Measurements from ENCODE around the gene CACNA1C.

Gene CACNA1C

DNA sequence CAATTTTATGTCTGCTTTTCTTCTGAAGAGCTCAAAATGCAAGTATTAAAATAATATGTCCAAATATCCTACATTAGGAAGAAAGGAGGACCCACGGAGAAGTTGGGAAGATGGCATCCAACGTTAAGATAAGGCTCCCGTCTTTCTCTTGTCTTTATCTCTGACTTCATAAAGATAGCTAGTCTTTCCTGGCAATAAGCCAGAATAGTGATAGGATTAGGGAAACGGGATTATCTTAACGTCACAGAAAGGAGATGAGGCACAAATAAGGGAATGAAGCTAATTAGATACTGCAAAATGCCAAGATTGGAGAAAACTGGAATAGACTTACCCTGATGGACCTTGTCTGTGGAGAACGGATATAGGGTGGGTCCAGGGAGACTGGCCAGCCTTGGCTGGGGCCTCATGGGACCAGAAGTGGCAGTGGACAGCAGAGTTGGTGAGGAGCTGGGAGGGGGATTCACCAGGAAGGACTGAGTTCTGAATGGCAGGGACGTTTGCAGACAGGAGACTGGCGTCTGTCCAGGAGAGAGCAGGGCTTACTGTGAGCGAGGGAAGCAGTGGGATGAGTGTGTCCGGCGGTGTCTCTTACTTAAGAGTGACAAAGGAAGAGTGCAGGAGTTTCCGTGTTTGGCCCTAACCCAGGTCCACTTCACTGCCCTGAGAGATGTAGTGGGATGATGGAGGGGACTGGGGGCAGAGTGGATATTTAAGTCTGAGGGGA is 119.9 kb downstream of the CACNA1C start:
- DNase-seq = no peak

DNA sequence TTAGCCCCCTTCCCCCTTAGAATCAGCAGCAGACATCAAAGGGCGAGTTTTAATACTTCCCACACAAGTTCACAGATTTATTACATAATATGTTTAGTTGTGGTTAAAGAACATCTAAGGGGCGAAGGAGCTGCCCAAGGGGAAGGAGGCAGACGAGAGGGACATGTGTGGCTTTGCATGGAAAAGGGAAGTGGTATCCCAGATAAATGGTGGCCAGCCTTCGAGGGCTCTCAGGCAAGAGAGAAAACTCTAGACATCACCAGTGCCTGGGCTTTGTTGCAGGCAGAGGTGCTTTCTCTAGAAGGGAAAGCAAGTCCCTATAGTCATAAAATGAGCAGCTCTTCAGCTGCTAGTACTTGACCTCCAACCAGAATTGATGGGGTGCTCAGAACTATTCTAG is 121.2 kb downstream of the CACNA1C start:
- no peak for DNase-seq

GRCh38 chr12:2177003-2177402 is 124.2 kb downstream of the CACNA1C start:
- no peak for DNase-seq

- no peak for DNase-seq
These were observed 125.0 kb downstream of the CACNA1C start for GRCh38 chr12:2177751-2178150.

DNA sequence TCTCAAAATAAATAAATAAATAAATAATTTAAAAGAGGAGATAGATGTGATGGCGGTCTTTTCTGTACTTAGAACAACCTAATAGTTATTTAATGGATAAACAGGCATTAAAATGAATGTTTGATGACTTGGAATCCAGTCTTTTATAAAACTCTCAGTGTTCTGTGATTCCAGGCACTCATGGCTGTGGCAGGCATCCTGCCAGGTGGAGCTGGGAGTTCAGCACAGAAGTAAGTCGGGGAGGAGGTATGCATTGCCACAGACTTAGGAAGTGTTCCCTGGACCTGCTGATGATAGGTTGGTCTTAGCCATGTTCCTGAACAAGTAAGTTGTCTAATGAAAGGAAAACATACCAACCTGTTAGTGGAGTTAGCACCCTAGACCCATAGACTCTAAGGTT is 126.3 kb downstream of the CACNA1C start:
- DNase-seq = no peak

GRCh38 chr12:2179953-2180736 is 127.4 kb downstream of the CACNA1C start:
- DNase-seq = no peak

DNA sequence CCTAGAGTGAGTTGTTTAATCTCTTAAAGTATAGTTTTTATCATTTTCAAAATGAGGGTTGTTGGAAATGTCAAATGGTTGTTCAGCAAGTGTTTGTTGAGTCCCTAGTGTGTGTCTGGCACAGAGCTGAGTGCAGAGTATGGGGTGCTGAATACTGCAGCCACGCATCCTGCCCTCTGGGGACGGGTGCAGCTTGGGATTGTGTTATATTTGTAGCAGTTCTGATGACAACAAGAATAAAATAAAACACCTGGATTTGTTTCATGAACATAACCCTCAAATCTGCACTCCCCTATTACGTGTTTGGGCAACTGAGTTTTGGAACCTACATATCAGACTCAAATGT is 127.9 kb downstream of the CACNA1C start:
- DNase-seq = no peak

GRCh38 chr12:2183556-2184541 is 131.1 kb downstream of the CACNA1C start:
- no peak for DNase-seq

DNA sequence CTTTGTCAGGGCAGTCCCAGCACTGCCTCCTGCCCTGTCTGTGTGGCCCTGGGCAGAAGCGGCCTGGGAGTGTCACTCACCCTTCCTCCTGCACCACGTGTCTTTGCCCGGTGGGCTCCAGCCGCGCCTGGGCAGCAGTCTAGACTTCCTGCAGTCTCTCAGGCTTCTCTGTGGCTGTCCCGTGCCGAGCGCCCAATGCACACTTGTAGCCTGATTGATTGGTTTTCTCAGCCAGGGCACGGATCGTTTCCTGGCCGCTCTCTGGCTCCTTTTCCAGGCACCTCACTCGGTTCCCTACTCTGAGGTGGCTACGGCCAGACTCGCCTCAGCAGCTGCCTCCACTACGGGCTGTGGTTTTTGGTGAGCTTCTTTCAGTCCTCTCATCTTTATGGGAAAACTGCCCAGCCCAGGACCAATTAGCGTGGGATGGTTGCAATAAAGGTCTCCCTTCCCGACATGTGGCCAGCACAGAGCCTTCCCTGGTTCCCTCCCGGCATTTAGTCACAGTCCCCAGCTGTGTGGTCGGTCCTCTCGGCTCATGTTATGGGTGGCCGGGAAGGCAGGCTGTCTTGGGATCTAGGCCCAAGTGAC is 133.1 kb downstream of the CACNA1C start:
- no peak for DNase-seq

DNA sequence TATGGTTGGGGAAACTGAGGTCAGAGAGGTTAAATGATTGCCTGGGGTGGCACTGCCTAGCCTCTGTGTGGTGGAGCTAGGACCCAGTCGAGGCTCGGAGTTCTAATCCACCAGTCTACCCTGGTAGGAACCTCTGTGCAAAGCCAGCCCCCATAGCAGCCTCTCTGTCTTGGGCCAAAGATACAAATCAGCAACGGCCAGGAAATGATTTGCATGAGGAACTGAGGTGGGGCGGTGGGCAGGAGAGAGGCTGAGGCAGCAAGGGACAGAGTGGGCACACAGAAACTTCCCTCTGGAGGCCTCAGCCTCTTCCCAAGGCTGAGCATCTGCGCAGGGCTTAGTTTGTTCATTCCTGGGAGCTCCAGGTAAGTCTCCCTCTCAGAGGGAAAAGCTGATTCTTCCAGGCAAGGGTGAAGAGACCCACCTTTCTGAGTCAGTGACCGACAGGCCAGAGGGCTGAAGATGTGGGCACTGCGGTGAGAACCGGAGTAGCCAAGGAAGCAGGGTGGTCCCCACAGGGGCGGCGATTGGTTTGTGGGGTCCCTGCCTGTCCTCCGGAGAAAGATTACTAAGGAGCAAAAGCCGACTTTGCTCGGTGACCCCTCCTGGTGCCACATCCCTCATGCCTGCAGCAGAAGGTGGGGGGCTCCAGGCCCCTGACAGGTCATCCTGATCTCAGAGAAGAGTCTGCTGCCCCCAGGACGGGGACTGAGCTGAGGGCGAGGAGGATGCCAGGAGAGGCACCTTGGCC is 134.6 kb downstream of the CACNA1C start:
- no peak for DNase-seq

- DNase-seq = no peak
These were observed 137.3 kb downstream of the CACNA1C start for GRCh38 chr12:2190085-2190484.

DNA sequence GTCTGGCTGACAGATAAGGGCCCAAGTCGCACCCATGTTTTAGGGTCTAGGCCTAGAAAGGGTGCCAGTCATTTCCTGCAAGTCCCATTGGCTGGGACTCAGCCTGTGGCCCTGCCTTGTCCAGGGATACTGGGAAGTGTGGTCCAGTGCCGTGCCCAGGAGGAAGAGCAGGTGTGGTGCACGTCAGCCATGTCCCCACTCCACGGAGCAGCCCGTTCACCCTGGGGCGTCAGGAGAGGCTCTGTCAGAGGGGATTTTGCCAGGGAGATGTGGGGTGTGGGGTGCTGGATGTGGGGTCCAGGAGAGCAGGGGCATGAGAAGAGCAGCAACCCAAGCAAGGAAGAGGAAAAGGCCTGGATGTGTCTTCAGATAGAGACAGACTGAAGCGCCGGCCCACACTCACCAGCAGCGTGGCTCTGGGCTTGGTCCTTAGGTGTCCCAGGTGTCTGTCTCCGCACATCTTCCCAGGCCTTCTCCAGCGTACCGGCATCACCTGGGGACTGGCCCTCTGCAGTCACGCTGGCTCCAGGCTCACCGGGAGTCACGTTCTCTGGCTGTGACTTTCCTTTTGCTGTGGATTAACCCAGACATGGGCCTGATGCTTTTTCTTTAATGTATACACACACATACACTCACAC is 138.2 kb downstream of the CACNA1C start:
- no peak for DNase-seq

DNA sequence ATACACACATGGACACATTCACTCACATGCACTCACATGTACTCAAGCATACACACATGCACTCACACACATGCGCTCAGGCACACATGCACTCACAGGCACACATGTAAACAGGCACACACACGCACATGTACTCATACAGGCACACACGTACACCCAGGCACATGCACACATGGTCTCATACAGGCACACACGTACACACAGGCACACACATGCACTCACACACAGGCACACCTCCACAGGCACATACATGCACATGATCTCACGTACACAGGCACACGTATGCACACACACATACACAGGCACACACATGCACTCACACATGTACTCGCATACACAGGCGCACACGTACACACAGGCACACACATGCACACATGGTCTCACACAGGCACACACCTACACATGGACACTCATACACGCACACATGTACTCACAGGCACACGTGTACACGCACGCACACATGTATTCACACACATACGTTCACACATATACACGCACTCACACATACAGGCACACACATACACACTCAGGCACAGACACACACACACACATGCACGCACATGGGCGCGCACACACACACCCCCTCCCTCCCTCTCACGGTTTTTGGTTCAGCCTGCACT is 138.9 kb downstream of the CACNA1C start:
- no peak for DNase-seq

DNA sequence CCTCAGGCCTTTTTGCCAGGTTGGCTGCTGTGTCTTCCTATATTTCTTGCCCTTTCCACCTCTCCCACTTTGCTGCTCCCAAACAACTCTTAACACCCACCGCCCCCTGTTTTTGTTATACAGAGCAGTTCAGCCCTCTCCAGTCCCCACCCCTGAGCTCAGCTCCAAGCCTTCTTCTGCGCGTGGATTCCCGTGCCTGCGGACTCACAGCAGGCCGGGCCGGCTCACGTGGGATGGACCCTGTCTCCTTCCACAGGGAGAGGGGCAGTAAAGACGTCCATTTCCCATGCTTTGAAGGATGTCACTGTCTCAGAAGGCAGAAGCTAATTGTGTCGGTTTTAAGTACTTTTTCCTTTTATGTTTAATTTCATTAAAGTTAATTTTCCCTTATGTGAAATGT is 139.4 kb downstream of the CACNA1C start:
- no peak for DNase-seq

DNA sequence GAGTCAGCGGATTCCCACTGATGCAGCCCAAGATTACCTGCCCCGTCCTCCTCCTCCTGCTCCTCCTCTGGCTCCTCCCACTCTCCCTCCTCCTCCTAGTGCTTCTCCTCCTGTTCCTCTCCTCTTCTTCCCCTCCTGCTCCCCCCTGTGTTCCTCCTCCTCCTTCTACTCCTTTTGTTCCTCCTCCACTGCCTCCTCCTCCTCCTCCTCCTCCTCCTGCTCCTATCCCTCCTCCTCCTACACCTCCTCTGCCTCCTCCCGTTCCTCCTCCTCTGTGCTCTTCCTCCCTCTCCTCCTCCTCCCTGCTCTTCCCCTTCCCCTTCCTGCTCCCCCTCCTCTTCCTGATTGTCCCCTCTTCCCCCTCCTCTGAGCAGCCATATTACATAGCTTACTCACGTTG is 141.3 kb downstream of the CACNA1C start:
- DNase-seq = no peak

DNA sequence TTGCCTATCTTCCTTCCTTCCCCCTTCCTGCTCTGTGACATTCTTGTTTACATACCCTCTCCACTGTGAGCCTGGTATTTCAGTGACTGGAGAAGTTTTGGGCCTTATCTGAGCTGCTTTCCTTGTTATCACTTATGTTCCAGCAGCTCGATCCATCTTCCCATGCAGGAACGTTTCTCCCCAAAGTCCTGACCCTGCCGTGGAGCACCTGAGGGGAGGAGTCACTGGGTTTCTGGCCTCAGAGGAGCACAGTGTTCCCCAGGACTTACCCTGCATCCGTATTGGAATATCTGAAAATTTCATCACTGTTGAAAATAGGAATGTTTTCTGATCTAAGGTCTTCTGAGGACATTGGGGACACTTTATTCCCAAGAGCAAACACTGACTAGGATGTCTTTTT is 141.8 kb downstream of the CACNA1C start:
- no peak for DNase-seq

DNA sequence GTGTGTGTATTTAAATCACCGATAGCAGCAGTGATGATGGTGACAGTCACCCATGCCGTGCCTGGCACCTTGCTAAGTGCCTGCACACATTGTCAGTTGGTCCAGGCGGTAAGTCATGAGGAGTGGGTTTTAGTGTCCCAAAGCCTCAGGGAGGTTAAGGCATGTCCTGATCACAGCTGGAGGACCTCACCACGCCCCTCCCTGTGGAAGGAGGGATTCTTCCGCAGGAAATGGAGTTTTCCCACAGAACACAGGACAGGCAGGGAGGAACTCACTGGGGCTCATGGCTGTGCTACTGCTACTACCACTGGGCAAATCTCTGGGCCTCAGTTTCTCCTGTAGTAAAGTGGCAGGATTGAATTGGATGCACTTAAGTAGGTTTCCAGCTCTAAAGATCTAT is 142.3 kb downstream of the CACNA1C start:
- no peak for DNase-seq

DNA sequence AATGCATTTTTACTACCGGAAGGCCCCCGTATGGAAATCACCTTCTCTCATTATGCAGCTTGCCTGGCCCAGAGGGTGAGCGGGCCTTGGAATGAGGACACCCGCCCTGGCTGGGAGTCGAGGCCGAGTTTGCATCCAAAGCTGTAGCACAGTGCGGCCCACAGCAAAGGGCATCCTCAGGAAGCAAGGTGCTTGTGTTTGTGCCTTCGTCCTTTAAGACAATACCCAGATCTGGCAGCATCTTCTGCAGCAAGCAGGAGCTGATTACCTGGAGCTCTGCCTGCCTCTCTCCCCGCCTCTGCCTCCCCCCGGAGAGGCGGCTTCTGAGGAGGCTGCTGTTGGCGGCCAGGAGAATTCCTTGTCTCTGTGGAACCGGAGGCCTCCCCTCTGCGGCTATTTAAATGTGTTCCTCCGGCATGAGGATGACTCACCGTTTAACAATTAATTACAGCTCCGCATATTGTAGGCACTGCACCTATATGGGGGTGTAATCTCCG is 145.3 kb downstream of the CACNA1C start:
- DNase-seq = no peak

GRCh38 chr12:2198542-2198941 is 145.8 kb downstream of the CACNA1C start:
- DNase-seq = no peak

DNA sequence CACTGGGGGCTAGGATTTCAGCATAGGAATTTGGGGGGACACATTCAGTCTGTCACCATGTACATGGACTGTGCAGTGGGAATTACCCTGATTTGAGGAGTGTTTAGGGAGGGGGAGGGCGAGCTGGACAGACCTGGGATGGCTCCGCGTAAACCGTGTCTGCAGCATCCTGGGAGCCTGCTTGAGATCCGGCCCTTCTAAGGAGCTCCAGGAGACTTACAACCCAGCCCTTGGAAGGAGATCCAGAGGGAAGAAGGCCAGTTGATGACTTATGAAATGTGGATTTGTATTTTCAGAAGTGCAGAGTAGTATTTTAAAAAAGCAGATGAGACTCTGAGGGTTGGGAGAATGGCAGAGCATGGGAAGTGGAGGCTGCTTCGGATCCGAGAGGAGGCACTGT is 153.2 kb downstream of the CACNA1C start:
- no peak for DNase-seq
